Measurements from ENCODE around the gene TBPL1.
A peak's percentile ranks its signal among the peaks of the same experiment; 100 is the strongest.

Gene TBPL1

DNA sequence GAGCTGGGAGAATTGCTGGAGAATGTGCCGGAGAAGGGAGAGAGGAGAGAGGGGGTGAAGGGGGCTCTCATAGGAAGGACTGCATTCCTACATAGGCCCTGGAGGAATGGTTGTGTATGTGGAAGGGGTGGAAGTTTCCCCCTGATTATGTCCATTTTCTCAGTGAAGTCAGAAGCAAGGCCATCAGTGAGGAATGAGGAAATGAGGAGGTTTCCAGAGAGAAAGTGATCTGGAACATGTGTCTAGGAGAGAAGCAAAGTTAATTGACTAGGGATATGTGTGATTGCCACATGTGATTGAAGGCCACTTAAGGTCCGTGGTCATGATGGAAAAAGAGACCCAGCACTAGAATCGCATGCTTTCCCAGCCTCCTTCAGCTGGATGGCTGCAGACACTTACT is 42.3 kb downstream of the TBPL1 start:
- ATAC-seq, result no peak
- TF ChIP-seq ZNF70 (CRISPR knock-in tag; IDR thresholded peaks at IDR 0.05), result no peak

DNA sequence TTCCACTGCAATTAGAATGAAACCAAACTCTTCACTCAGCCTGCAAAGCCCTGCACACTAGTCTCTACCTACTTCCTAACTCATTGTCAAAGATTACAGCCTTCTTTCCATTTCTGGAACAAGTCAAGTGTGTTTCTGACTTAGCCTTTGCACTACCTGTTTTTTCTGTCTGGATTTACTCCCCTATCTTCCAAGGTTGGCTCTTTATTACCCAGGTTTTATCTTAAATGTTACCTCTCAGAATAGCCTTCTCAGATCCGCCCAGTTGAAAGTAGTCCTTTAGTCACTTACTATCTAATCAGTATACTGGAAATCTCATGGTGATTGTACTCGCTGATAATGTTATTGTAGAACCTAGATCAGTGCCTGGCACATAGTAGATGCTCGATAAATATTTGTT is 42.7 kb downstream of the TBPL1 start:
- TF ChIP-seq BACH2 (CRISPR knock-in tag; IDR thresholded peaks at IDR 0.05; ENCODE audit: borderline replicate concordance) (no peak), ZC3H10 (CRISPR knock-in tag; IDR thresholded peaks at IDR 0.05) (no peak), TOX (CRISPR knock-in tag; IDR thresholded peaks at IDR 0.05; ENCODE audit: borderline replicate concordance) (no peak), CSDC2 (CRISPR knock-in tag; IDR thresholded peaks at IDR 0.05) (no peak), GLIS3 (CRISPR knock-in tag; IDR thresholded peaks at IDR 0.05) (no peak), ARNTL (CRISPR knock-in tag; IDR thresholded peaks at IDR 0.05; ENCODE audit: borderline replicate concordance, low read depth) (no peak), ZFP3 (CRISPR knock-in tag; IDR thresholded peaks at IDR 0.05) (no peak), PPARA (CRISPR knock-in tag; IDR thresholded peaks at IDR 0.05; ENCODE audit: borderline replicate concordance) (no peak), ISL1 (CRISPR knock-in tag; IDR thresholded peaks at IDR 0.05) (no peak), ZNF8 (CRISPR knock-in tag; IDR thresholded peaks at IDR 0.05) (no peak), RARB (CRISPR knock-in tag; IDR thresholded peaks at IDR 0.05) (no peak), ESRRG (CRISPR knock-in tag; IDR thresholded peaks at IDR 0.05) (no peak)
- TF ChIP-seq, protein P1, sequence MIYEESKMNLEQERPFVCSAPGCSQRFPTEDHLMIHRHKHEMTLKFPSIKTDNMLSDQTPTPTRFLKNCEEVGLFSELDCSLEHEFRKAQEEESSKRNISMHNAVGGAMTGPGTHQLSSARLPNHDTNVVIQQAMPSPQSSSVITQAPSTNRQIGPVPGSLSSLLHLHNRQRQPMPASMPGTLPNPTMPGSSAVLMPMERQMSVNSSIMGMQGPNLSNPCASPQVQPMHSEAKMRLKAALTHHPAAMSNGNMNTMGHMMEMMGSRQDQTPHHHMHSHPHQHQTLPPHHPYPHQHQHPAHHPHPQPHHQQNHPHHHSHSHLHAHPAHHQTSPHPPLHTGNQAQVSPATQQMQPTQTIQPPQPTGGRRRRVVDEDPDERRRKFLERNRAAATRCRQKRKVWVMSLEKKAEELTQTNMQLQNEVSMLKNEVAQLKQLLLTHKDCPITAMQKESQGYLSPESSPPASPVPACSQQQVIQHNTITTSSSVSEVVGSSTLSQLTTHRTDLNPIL (CRISPR knock-in tag; IDR thresholded peaks at IDR 0.05; ENCODE audit: low read depth), result no peak
- TF ChIP-seq, protein P2, sequence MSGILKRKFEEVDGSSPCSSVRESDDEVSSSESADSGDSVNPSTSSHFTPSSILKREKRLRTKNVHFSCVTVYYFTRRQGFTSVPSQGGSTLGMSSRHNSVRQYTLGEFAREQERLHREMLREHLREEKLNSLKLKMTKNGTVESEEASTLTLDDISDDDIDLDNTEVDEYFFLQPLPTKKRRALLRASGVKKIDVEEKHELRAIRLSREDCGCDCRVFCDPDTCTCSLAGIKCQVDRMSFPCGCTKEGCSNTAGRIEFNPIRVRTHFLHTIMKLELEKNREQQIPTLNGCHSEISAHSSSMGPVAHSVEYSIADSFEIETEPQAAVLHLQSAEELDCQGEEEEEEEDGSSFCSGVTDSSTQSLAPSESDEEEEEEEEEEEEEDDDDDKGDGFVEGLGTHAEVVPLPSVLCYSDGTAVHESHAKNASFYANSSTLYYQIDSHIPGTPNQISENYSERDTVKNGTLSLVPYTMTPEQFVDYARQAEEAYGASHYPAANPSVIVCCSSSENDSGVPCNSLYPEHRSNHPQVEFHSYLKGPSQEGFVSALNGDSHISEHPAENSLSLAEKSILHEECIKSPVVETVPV (CRISPR knock-in tag; IDR thresholded peaks at IDR 0.05), result no peak
- no peak for ATAC-seq

DNA sequence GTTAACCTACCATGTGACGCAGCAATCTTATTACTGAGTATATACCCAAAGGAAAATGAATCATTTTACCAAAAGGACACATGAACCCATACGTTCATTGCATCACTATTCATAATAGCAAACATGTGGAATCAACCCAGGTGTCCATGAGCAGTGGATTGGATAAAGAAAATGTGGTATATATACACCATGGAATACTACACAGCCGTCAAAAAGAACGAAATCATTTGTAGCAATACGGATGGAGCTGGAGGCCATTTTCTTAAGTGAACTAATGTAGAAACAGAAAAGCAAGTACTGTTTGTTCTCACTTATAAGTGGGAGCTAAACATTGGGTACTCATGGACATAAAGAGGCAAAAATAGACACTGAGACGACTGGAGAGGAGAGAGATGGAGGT is 44.2 kb downstream of the TBPL1 start:
- no peak for ATAC-seq
- peak; percentile 58 for TF ChIP-seq ZNF8 (CRISPR knock-in tag; IDR thresholded peaks at IDR 0.05)
- no peak for TF ChIP-seq ZNF565 (CRISPR knock-in tag; conservative IDR thresholded peaks at IDR 0.05; ENCODE audit: low read depth)

DNA sequence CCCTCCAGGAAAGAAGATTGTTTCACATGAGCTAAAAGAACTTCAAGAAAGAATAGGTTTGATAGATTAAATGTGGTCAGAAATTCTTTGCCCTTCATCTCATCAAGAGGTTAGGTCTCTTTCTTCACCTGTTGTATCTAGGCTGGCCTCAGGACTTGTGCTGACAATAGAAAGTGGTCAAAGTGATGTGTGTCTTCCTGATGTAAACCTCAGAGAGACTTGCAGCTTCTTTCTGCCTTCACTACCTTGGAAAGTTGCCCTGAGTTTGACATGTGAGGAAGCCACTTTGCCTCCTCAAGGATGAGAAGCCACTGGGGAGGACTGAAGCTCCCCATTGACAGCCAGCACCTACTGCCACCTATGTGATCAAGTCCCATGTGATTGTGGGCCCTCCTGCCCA is 46.3 kb downstream of the TBPL1 start:
- no peak for ATAC-seq
- TF ChIP-seq, protein P2 (CRISPR knock-in tag; IDR thresholded peaks at IDR 0.05), result no peak
- TF ChIP-seq OSR1 (CRISPR knock-in tag; IDR thresholded peaks at IDR 0.05) (no peak), GLIS3 (CRISPR knock-in tag; IDR thresholded peaks at IDR 0.05) (no peak), ZC3H10 (CRISPR knock-in tag; IDR thresholded peaks at IDR 0.05) (no peak), ZNF565 (CRISPR knock-in tag; conservative IDR thresholded peaks at IDR 0.05; ENCODE audit: low read depth) (no peak), TOX (CRISPR knock-in tag; IDR thresholded peaks at IDR 0.05; ENCODE audit: borderline replicate concordance) (no peak), SNAI2 (CRISPR knock-in tag; IDR thresholded peaks at IDR 0.05) (no peak), PPARA (CRISPR knock-in tag; IDR thresholded peaks at IDR 0.05; ENCODE audit: borderline replicate concordance) (no peak), RARB (CRISPR knock-in tag; IDR thresholded peaks at IDR 0.05) (no peak), ARNTL (CRISPR knock-in tag; IDR thresholded peaks at IDR 0.05; ENCODE audit: borderline replicate concordance, low read depth) (no peak)
- TF ChIP-seq, protein P3, sequence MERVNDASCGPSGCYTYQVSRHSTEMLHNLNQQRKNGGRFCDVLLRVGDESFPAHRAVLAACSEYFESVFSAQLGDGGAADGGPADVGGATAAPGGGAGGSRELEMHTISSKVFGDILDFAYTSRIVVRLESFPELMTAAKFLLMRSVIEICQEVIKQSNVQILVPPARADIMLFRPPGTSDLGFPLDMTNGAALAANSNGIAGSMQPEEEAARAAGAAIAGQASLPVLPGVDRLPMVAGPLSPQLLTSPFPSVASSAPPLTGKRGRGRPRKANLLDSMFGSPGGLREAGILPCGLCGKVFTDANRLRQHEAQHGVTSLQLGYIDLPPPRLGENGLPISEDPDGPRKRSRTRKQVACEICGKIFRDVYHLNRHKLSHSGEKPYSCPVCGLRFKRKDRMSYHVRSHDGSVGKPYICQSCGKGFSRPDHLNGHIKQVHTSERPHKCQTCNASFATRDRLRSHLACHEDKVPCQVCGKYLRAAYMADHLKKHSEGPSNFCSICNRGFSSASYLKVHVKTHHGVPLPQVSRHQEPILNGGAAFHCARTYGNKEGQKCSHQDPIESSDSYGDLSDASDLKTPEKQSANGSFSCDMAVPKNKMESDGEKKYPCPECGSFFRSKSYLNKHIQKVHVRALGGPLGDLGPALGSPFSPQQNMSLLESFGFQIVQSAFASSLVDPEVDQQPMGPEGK (CRISPR knock-in tag; IDR thresholded peaks at IDR 0.05; ENCODE audit: borderline replicate concordance), result no peak

DNA sequence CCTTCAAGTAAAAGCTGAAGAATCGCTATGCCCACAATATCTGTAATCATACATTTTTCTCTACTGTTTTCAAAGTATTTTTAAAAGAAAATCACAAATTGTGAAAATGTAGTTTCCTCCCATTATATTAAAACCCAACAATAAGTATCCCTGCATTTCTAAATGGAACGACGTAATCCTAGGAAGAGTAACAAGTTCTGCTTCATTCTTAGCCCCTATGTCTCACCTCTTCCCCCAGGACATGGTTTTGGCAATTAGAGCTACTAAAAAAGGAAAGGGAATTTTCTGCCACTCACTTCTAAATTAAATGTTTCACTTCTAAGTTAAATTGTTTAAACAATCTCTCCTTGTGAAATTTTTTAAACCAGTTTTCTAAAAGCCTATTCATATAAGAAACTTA is 47.4 kb downstream of the TBPL1 start:
- no peak for ATAC-seq
- TF ChIP-seq ESRRG (CRISPR knock-in tag; IDR thresholded peaks at IDR 0.05) (no peak), PPARA (CRISPR knock-in tag; IDR thresholded peaks at IDR 0.05; ENCODE audit: borderline replicate concordance) (no peak), ZNF565 (CRISPR knock-in tag; conservative IDR thresholded peaks at IDR 0.05; ENCODE audit: low read depth) (no peak), TCF4 (CRISPR knock-in tag; IDR thresholded peaks at IDR 0.05; ENCODE audit: borderline replicate concordance) (no peak), TOX (CRISPR knock-in tag; IDR thresholded peaks at IDR 0.05; ENCODE audit: borderline replicate concordance) (no peak), OSR1 (CRISPR knock-in tag; IDR thresholded peaks at IDR 0.05) (no peak), ZFP30 (CRISPR knock-in tag; IDR thresholded peaks at IDR 0.05) (no peak), ZNF8 (CRISPR knock-in tag; IDR thresholded peaks at IDR 0.05) (no peak), ZNF70 (CRISPR knock-in tag; IDR thresholded peaks at IDR 0.05) (no peak), BACH2 (CRISPR knock-in tag; IDR thresholded peaks at IDR 0.05; ENCODE audit: borderline replicate concordance) (no peak), RARB (CRISPR knock-in tag; IDR thresholded peaks at IDR 0.05) (no peak), CSDC2 (CRISPR knock-in tag; IDR thresholded peaks at IDR 0.05) (no peak), SNAI2 (CRISPR knock-in tag; IDR thresholded peaks at IDR 0.05) (no peak)
- TF ChIP-seq, protein P3 (CRISPR knock-in tag; IDR thresholded peaks at IDR 0.05; ENCODE audit: borderline replicate concordance), result no peak
- TF ChIP-seq, protein P4, sequence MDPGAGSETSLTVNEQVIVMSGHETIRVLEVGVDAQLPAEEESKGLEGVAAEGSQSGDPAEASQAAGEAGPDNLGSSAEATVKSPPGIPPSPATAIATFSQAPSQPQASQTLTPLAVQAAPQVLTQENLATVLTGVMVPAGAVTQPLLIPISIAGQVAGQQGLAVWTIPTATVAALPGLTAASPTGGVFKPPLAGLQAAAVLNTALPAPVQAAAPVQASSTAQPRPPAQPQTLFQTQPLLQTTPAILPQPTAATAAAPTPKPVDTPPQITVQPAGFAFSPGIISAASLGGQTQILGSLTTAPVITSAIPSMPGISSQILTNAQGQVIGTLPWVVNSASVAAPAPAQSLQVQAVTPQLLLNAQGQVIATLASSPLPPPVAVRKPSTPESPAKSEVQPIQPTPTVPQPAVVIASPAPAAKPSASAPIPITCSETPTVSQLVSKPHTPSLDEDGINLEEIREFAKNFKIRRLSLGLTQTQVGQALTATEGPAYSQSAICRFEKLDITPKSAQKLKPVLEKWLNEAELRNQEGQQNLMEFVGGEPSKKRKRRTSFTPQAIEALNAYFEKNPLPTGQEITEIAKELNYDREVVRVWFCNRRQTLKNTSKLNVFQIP (CRISPR knock-in tag; IDR thresholded peaks at IDR 0.05; ENCODE audit: borderline replicate concordance, low read depth), result no peak
- TF ChIP-seq, protein P2 (CRISPR knock-in tag; IDR thresholded peaks at IDR 0.05), result no peak
